H1 (cell line): ENCODE data around the gene EXOC6. TPM values are rescaled to one million over a fixed set of nuclear protein-coding genes. Genes with fewer than 3 reads are reported as not detected.

Experiments used
- CTCF ChIA-PET: fragments of 300-600 bp; sonication (Branson Sonifier 250); formaldehyde crosslinking; loops from one replicate; lab custom pipeline; 2021; ENCODE audit not compliant: partially characterized antibody; lab: Charles Lee
- POLR2A ChIA-PET: fragments of 300-600 bp; sonication (Branson Sonifier 250); formaldehyde crosslinking; loops from one replicate; lab custom pipeline; 2021; ENCODE audit warnings: inconsistent platforms; ENCODE audit not compliant: partially characterized antibody; lab: Charles Lee
- DNase-seq, 2 experiments: peaks; one replicate each; pipeline versions ENCODE4 v3.0.0 to v3.0.0-alpha.2; 2010 to 2022; ENCODE audit warnings: low spot score in 2 of 2, low read depth in 1 of 2, mixed read lengths in 1 of 2
- FAIRE-seq: peaks from 2 replicates; lab custom pipeline; 2011; peaks lifted over from hg19 to GRCh38; lab: Jason Lieb, UNC
- H2AFZ ChIP-seq: 2 replicates; pipeline ENCODE4 v1.8.1; 2012; ENCODE audit warnings: low read length, inconsistent platforms
- H2AK5ac ChIP-seq: 2 replicates; pipeline ENCODE4 v1.6.1; 2013; ENCODE audit warnings: low read depth, low read length
- H2BK120ac ChIP-seq: replicated peaks from 2 replicates; pipeline ENCODE3; 2013; ENCODE audit warnings: low read depth, low read length, inconsistent platforms
- H2BK12ac ChIP-seq: 2 replicates; pipeline ENCODE4 v1.6.1; 2013; ENCODE audit warnings: low read depth, low read length
- H2BK15ac ChIP-seq: 2 replicates; pipeline ENCODE4 v1.6.1; 2013; ENCODE audit warnings: low read length
- H2BK20ac ChIP-seq: 2 replicates; pipeline ENCODE4 v1.6.1; 2013; ENCODE audit warnings: low read length
- H2BK5ac ChIP-seq: 2 replicates; pipeline ENCODE4 v1.6.1; 2013; ENCODE audit warnings: low read depth, low read length
- H3K14ac ChIP-seq: 2 replicates; pipeline ENCODE4 v1.6.1; 2013; ENCODE audit warnings: inconsistent platforms; ENCODE audit not compliant: insufficient read length
- H3K18ac ChIP-seq: 2 replicates; pipeline ENCODE4 v1.6.1; 2013; ENCODE audit warnings: low read length; ENCODE audit errors: extremely low read depth
- H3K23ac ChIP-seq: 2 replicates; pipeline ENCODE4 v1.6.1; 2013; ENCODE audit warnings: inconsistent platforms; ENCODE audit not compliant: insufficient read length
- H3K23me2 ChIP-seq: 2 replicates; pipeline ENCODE4 v1.6.1; 2013; ENCODE audit warnings: low read depth, low read length
- H3K27ac ChIP-seq: 2 replicates; pipeline ENCODE4 v1.6.1; 2011; ENCODE audit warnings: low read depth, low read length, inconsistent platforms
- H3K27me3 ChIP-seq, 4 experiments: replicated peaks in 1 of 4; 1 replicate in 1 of 4; 2 replicates in 3 of 4; pipeline versions ENCODE4 v1.6.1 to v1.8.1; 2011 to 2013; ENCODE audit warnings: low read length in 3 of 4, mild to moderate bottlenecking in 3 of 4, inconsistent platforms in 2 of 4, mixed read lengths in 2 of 4, moderate library complexity in 1 of 4; ENCODE audit not compliant: control insufficient read depth in 3 of 4, insufficient read depth in 3 of 4; ENCODE audit errors: extremely low read depth in 1 of 4
- H3K36me3 ChIP-seq, 4 experiments: 2 replicates each; pipeline versions ENCODE4 v1.6.1 to v1.8.1; 2011 to 2013; ENCODE audit warnings: mild to moderate bottlenecking in 4 of 4, low read length in 3 of 4, moderate library complexity in 2 of 4, control low read depth in 1 of 4, inconsistent platforms in 1 of 4; ENCODE audit not compliant: insufficient read depth in 4 of 4, control insufficient read depth in 2 of 4
- H3K4ac ChIP-seq: replicated peaks from 2 replicates; pipeline ENCODE3; 2013; ENCODE audit warnings: low read length, low read depth, mixed read lengths, inconsistent platforms; ENCODE audit not compliant: insufficient read length
- H3K4me1 ChIP-seq, 4 experiments: replicated peaks in 1 of 4; 1 replicate in 1 of 4; 2 replicates in 3 of 4; pipeline versions ENCODE4 v1.6.1 to v1.8.1; 2011 to 2013; ENCODE audit warnings: low read length in 3 of 4, inconsistent platforms in 2 of 4, mixed read lengths in 1 of 4; ENCODE audit not compliant: insufficient read depth in 4 of 4, control insufficient read depth in 3 of 4
- H3K4me2 ChIP-seq, 2 experiments: 2 replicates each; pipeline versions ENCODE4 v1.6.1 to v1.8.1; 2011 to 2013; ENCODE audit warnings: low read depth in 2 of 2, low read length in 2 of 2, control low read depth in 1 of 2, inconsistent platforms in 1 of 2, mild to moderate bottlenecking in 1 of 2; ENCODE audit not compliant: insufficient read depth in 1 of 2
- H3K4me3 ChIP-seq, 4 experiments: fragments of 200-600, 300-600 bp in 1 of 4; sonication (generic), shearing (Covaris generic), sonication (Bioruptor Twin) in 1 of 4; 2 replicates each; pipeline versions ENCODE4 v1.5.1 to v1.8.1; 2011 to 2016; ENCODE audit warnings: low read length in 4 of 4, low read depth in 3 of 4, control low read depth in 2 of 4, inconsistent platforms in 2 of 4, mild to moderate bottlenecking in 2 of 4, mixed read lengths in 1 of 4, moderate library complexity in 1 of 4; ENCODE audit not compliant: insufficient read depth in 2 of 4; ENCODE audit errors: extremely low read depth in 1 of 4
- H3K56ac ChIP-seq: replicated peaks from 2 replicates; pipeline ENCODE3; 2013; ENCODE audit warnings: low read depth, mild to moderate bottlenecking, mixed read lengths, low read length, inconsistent platforms; ENCODE audit not compliant: insufficient read length
- H3K79me1 ChIP-seq: 2 replicates; pipeline ENCODE4 v1.6.1; 2013; ENCODE audit warnings: low read depth, low read length, control low read depth
- H3K79me2 ChIP-seq, 2 experiments: 2 replicates each; pipeline versions ENCODE4 v1.6.1 to v1.8.1; 2012 to 2013; ENCODE audit warnings: low read length in 2 of 2, mild to moderate bottlenecking in 2 of 2, inconsistent platforms in 1 of 2; ENCODE audit not compliant: insufficient read depth in 2 of 2, control insufficient read depth in 1 of 2
- H3K9ac ChIP-seq, 4 experiments: replicated peaks in 1 of 4; 1 replicate in 1 of 4; 2 replicates in 3 of 4; pipeline versions ENCODE4 v1.6.1 to v1.8.1; 2011 to 2013; ENCODE audit warnings: low read depth in 3 of 4, low read length in 3 of 4, control low read depth in 2 of 4, mild to moderate bottlenecking in 2 of 4, moderate library complexity in 2 of 4, inconsistent platforms in 1 of 4; ENCODE audit errors: extremely low read depth in 1 of 4
- H3K9me3 ChIP-seq, 2 experiments: 2 replicates each; pipeline versions ENCODE4 v1.6.1 to v1.8.1; 2012 to 2013; ENCODE audit warnings: mild to moderate bottlenecking in 2 of 2, moderate library complexity in 2 of 2, control low read depth in 1 of 2, inconsistent platforms in 1 of 2, low read depth in 1 of 2, low read length in 1 of 2, mixed read lengths in 1 of 2; ENCODE audit not compliant: insufficient read depth in 2 of 2
- H4K20me1 ChIP-seq, 2 experiments: replicated peaks in 1 of 2; 2 replicates each; pipeline versions ENCODE3 to v1.8.1; 2011 to 2013; ENCODE audit warnings: inconsistent platforms in 2 of 2, low read length in 2 of 2, mild to moderate bottlenecking in 1 of 2; ENCODE audit not compliant: insufficient read depth in 2 of 2, control insufficient read depth in 1 of 2
- H4K5ac ChIP-seq: 2 replicates; pipeline ENCODE4 v1.6.1; 2013; ENCODE audit warnings: low read length, low read depth, mixed read lengths, inconsistent platforms; ENCODE audit not compliant: insufficient read length
- H4K8ac ChIP-seq: 2 replicates; pipeline ENCODE4 v1.8.0; 2013; ENCODE audit warnings: mild to moderate bottlenecking, moderate library complexity, low read length, inconsistent platforms; ENCODE audit not compliant: insufficient read depth; ENCODE audit errors: extremely low read depth
- H4K91ac ChIP-seq: replicated peaks from 2 replicates; pipeline ENCODE3; 2013; ENCODE audit warnings: low read length, mixed read lengths, inconsistent platforms; ENCODE audit not compliant: insufficient read length
- BRCA1 ChIP-seq: IDR thresholded peaks from 2 replicates; pipeline ENCODE4 v1.6.1; 2012; ENCODE audit warnings: low read depth, low read length, improper control_type of control experiment
- EGR1 ChIP-seq: IDR thresholded peaks from 2 replicates; pipeline ENCODE4 v1.6.1; 2011; ENCODE audit warnings: low read depth, low read length, borderline replicate concordance
- WGBS, 2 experiments: shearing (Covaris generic) in 1 of 2; methylation state at CpG; one replicate each; pipeline versions ENCODE4 v1.1.6 to v1.1.7; 2013 to 2015; ENCODE audit warnings: low lambda C conversion rate in 2 of 2, mixed read lengths in 2 of 2, inconsistent platforms in 1 of 2, low coverage in 1 of 2, missing lambda C conversion rate in 1 of 2; ENCODE audit not compliant: insufficient replicate concordance in 2 of 2, insufficient coverage in 1 of 2, insufficient read length in 1 of 2; ENCODE audit errors: extremely low coverage in 1 of 2, missing lambda C conversion rate in 1 of 2; 5-methylcytosine and 5-hydroxymethylcytosine counted together
- polyA plus RNA-seq, 7 experiments: library from polyadenylated mRNA; depleted of rRNA in 3 of 7; stranded (reverse) in 5 of 7; unstranded in 2 of 7; fragments of >200 nt in 5 of 7; fragments of 200-250 nt in 2 of 7; gene quantifications; 1 replicate in 5 of 7; 2 replicates in 1 of 7; 4 replicates in 1 of 7; pipeline versions ENCODE4 v1.2.1 to v1.2.3, GENCODE V29; 2011 to 2013; ENCODE audit warnings: missing spikeins in 2 of 7, mixed read lengths in 2 of 7
- total RNA-seq: library from RNA; stranded (reverse); fragmentation: NEBNext Ultra II Directional; extraction: Animal tissue kit (Norgen Biotek cat#: 25700); gene quantifications from 2 replicates; pipeline ENCODE4 v1.2.1, GENCODE V29; 2021

The EXOC6 gene
- total and polyA plus RNA-seq, 2 of the 8 experiments (the other 6 are each of a cell fraction or from before 2014, with no cell fraction given) = 1.7 to 4.5 TPM

- no peak overlapping the region for H2BK120ac ChIP-seq
- H2AFZ ChIP-seq = no peak overlapping the region
- peaks cover 0 to 4% (median 0%) of the 10 kb centered on the region in 4 experiments; a peak in 3 of 7 replicates for H3K4me1 ChIP-seq
- no peak overlapping the region for H2AK5ac ChIP-seq
- H3K4ac ChIP-seq = no peak overlapping the region
- H3K23ac ChIP-seq = no peak overlapping the region
- H2BK5ac ChIP-seq = no peak overlapping the region
- no peak overlapping the region for H3K9ac ChIP-seq
- H3K36me3 ChIP-seq = no peaks in the 10 kb centered on the region
- no peaks in the 10 kb centered on the region for H3K9me3 ChIP-seq
- no peak overlapping the region for H3K14ac ChIP-seq
- CTCF ChIA-PET = interaction anchor here (0.6 to 1.5 kb wide), 4 partner anchors 9 to 602 kb away, joined by 3 to 4 read pairs (median 3); no protein-coding TSS in a partner anchor
- no peak overlapping the region for H3K27ac ChIP-seq
- DNase-seq (no peak), FAIRE-seq (no peak)
- 81% methylated on average over 2 of the region's 2 CpGs; no CpG with 5 or more reads in 1 of the 2 experiments for WGBS, 2 experiments
- H3K23me2 ChIP-seq = no peaks in the 10 kb centered on the region
- H3K27me3 ChIP-seq = no peaks in the 10 kb centered on the region
- H2BK20ac ChIP-seq = no peak overlapping the region
- no peaks in the 10 kb centered on the region for H4K20me1 ChIP-seq
- H3K79me2 ChIP-seq = no peaks in the 10 kb centered on the region
- no peak overlapping the region for H3K4me3 ChIP-seq
- TF ChIP-seq EGR1 (no peak), BRCA1 (no peak)
- H2BK12ac ChIP-seq = no peak overlapping the region
- H3K79me1 ChIP-seq = no peaks in the 10 kb centered on the region
- H3K4me2 ChIP-seq = no peak overlapping the region
- H3K18ac ChIP-seq = no peak overlapping the region
- POLR2A ChIA-PET = no interaction called here
- H3K56ac ChIP-seq = no peak overlapping the region
- H4K91ac ChIP-seq = no peak overlapping the region
- H4K8ac ChIP-seq = no peak overlapping the region
- no peak overlapping the region for H2BK15ac ChIP-seq
- H4K5ac ChIP-seq = no peak overlapping the region
Measured at GRCh38 chr10:93026072-93026471, 177.8 kb downstream of the EXOC6 start.
